Measurements from ENCODE around the gene PSMC4.

Gene PSMC4

GRCh38 chr19:39995794-39996193, 24.8 kb downstream of the PSMC4 start:
- DNase-seq, result no peak

DNA sequence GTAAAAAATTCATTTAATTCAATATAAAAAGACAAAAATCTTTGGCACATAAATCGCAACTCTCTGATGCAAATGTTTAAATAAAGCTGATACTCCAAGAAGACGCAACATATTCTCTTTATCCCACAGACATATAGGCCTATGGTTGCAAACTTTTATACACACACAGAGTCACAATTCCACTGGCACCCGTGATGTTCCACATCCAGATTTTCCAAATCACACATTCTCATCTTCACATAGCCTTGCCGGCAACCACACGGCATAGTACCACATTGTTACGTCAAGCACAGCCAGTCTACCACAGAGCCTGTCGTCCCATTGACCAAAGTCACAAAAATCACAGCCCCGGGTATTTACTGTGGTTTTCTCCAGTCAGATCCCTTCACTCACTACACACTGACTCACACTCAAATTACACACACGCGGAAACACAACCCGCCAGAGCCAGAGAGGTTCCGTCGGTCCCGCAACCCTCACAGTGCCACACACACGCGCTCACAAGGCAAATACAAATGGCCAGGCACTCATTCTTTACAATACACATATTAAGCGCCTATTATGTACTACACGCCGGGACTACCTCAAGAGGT, 25.3 kb downstream of the PSMC4 start:
- peak; percentile 46 for DNase-seq

DNA sequence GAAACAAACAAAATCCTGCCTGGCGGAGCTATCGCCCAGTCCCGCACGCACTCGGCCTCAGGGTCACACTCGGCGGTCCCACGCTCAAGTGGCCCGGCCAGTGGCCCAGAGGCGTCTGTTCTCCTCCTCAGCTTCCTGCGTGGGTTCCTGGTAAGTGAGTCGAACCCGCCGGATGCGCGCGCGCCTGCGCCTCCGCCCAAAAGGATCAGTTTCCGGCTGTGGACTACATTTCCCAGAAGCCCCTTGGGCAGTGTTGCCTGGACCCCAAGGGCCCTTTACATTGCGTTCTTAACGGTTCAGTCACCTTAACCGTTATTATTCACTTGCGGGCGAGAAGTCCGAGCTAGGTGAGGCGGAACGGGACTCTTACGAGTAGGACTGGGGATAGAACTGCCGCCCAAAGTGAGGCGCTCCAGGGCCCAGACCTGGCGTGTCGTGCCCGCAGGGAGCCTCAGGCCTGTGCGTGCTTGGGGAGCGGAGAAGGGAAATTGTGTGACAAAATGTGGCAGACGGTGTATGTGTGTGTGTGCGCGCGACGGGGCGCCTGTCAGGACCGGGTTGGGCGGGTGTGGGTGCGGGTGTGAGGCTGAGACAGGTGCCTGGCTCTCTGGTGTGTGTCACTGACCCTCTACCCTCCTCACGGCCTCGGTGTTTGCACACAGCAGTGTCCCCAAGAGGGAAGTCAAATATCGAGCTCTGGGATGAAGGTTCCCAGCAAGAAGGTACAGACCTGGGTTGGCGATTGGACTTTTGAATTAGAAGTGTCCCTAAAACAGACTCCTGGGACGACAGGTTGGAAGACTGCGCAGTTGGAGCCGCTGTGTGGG, 26.1 kb downstream of the PSMC4 start, which contains the start of gene ZNF546:
TSS of gene ZNF546 (plus strand) at position 250 of the 827 bp plus-strand sequence. CDS start 1,267 bp downstream, outside the sequence.
- peak; percentile 90 for DNase-seq

DNA sequence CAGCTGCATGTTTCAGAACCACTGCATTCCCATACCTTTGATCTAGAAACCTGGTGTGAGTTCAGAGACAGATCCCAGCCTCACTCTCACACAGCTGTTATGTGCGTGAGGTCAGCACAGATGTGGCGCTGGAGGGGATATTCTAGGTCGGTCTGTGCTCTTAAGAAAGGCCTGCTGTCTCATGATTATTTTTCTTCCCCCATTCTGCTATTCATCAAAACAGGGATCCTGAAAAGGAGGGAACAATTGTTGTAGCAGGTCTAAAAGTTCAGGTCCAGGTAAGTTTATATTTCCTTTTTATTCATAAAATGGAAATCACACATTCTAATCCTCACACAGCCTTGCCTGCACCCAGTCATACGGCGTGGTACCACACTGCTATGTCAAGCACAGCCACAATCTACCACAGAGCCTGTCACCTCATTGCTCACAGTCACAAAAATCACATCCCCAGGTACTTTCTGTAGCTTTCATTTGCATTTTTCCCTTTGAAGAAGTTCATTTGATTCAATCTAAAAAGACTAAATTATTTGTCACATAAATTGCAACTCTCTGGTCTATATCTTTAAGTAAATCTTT, 26.8 kb downstream of the PSMC4 start:
- peak; percentile 47 for DNase-seq

DNA sequence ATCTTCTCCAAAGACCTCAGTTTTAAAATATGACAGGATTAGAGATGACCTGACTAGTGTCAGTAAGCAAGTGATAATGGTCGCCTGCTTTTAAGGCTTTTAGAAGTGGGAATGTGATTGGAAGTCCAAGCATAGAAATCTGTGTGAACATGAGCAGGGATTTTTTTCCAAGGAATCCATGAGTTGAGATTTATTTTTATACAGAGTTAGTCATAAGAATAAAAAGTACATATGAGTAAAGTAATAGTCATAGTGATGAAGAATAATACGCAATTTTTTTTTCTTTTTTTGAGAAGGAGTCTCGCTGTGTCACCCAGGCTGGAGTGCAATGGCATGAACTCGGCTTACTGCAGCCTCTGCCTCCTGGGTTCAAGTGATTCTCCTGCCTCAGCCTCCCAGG, 27.5 kb downstream of the PSMC4 start:
- DNase-seq, result no peak

DNA sequence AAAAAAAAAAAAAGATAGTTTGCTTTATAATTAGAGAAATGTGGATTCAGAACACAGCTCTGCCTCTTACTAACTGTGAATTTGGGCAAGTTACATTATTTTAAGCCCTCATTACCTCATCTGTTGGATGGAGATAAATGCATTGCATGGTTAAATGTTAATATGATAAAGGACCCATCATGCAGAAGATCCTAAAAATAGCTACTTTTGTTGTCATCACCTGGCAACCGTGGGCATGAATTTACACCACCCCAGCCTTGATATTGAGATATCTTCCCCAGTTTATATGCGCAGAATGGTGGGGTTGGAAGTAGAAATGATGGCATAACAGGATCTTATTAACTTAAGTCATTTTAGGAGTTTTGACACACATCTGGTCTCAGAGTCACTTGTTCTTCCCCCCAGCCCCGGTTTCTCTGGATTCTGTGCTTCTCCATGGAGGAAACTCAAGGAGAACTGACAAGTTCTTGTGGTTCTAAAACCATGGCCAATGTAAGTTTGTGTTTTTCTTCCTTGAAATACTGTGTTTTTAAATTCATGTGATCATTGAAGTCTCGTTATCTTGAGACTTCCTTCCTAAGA, 34.8 kb downstream of the PSMC4 start:
- DNase-seq, result no peak

GRCh38 chr19:40006273-40006691, 35.3 kb downstream of the PSMC4 start:
- no peak for DNase-seq

DNA sequence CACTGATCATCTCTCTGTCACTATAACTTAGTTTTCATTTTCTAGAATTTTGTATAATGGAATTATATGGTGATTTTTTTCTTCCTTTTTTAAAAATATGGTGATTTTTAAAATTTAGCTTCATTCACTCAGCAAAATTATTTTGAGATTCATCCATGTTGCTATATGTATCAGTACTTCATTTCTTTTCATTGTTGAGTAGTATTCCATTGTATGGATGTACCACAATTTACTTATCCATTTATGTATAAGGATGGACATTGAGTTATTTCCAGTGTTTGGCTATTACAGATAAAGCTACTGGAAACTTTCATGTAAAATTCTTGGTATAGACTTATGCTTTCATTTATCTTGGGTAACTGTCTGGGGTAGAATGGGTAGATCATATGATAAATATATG, 38.7 kb downstream of the PSMC4 start:
- no peak for DNase-seq

GRCh38 chr19:40013991-40014390, 43.0 kb downstream of the PSMC4 start:
- no peak for DNase-seq

DNA sequence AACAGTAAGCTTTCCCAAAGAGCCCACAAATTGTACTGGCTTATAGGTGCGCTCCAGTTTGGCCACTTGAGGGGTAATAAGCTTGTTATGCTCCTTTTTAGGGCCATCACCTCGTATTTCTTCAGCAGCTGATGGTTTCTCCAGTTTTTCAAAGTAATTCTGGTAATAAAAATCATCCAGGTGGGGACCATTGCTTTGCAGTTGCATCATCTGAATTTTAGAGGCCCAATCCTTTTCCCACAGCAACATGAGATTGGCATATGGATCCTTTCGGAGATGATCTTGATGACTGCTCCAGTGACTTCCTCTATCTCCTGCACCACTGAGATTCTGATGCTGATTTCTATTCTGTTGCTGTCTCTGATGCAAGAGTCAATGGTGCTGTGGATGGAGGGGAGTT, 53.0 kb downstream of the PSMC4 start:
- no peak for DNase-seq

DNA sequence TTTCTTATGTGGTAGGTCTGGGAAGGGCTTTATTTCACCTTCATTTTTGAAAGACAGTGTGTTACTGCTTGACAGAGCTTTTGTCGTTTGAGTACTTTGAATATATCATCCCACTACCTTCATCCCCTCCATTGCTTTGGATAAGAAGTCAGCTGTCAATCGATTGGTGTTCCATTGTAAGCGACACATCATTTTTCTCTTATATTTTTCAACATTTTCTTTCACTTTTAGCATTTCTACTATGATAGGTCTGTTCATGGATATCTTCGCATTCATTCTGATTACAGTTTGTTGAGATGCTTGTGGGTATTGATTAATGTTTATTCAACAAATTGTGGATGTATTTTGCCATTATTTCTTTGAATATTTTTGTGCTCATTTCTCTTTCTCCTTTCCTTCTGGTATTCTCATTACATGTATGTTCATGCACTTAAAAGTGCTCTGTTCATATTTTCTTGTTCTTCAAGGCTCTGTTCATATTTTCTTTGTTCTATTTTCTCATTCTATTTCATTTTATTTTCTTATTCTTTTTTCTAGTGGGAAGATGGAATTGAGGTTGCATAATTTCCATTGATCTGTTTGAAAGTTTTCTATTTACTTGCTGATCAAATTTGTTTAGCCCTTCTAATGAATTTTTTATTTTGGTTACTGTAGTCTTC, 55.1 kb downstream of the PSMC4 start:
- no peak for DNase-seq

GRCh38 chr19:40026597-40026970, 55.6 kb downstream of the PSMC4 start:
- DNase-seq, result no peak
